ENCODE results near the gene ANO4.
A peak's percentile ranks its signal among the peaks of the same experiment; 100 is the strongest.
"Not testable (repeated sequence)": the region's sequence is repeated elsewhere in the genome, so short reads cannot be mapped to it uniquely, and the experiment has no call there.

The ANO4 gene

GRCh38 chr12:100953677-100954076 is 159.1 kb downstream of the ANO4 start:
- no peak for DNase-seq (ENCODE audit: low read depth)

- DNase-seq (ENCODE audit: low read depth): no peak
These were observed 159.5 kb downstream of the ANO4 start for GRCh38 chr12:100954118-100954517.

- DNase-seq (ENCODE audit: low read depth): no peak
These were observed 160.6 kb downstream of the ANO4 start for GRCh38 chr12:100955139-100955538.

GRCh38 chr12:100956311-100956852 is 161.8 kb downstream of the ANO4 start:
- DNase-seq (ENCODE audit: low read depth): no peak

- peak; percentile 20 for DNase-seq (ENCODE audit: low read depth)
These were observed 164.9 kb downstream of the ANO4 start for GRCh38 chr12:100959481-100959880.

GRCh38 chr12:100962086-100962712 is 167.6 kb downstream of the ANO4 start:
- DNase-seq (ENCODE audit: low read depth): no peak

GRCh38 chr12:100963381-100963780 is 168.8 kb downstream of the ANO4 start:
- DNase-seq (ENCODE audit: low read depth): peak; percentile 22

GRCh38 chr12:100964028-100964427 is 169.5 kb downstream of the ANO4 start:
- no peak for DNase-seq (ENCODE audit: low read depth)

- no peak for DNase-seq (ENCODE audit: low read depth)
These were observed 172.6 kb downstream of the ANO4 start for GRCh38 chr12:100967189-100967588.

GRCh38 chr12:100970894-100971293 is 176.3 kb downstream of the ANO4 start:
- no peak for DNase-seq (ENCODE audit: low read depth)

GRCh38 chr12:100972121-100972520 is 177.5 kb downstream of the ANO4 start:
- DNase-seq (ENCODE audit: low read depth): no peak

- no peak for DNase-seq (ENCODE audit: low read depth)
These were observed 179.8 kb downstream of the ANO4 start for GRCh38 chr12:100974341-100974740.

- no peak for DNase-seq (ENCODE audit: low read depth)
These were observed 180.2 kb downstream of the ANO4 start for GRCh38 chr12:100974747-100975146.

GRCh38 chr12:100976735-100977134 is 182.2 kb downstream of the ANO4 start:
- DNase-seq (ENCODE audit: low read depth): no peak

GRCh38 chr12:100980856-100981255 is 186.3 kb downstream of the ANO4 start:
- no peak for DNase-seq (ENCODE audit: low read depth)

GRCh38 chr12:100982511-100983183 is 188.1 kb downstream of the ANO4 start:
- no peak for DNase-seq (ENCODE audit: low read depth)

- no peak for DNase-seq (ENCODE audit: low read depth)
These were observed 190.2 kb downstream of the ANO4 start for GRCh38 chr12:100984796-100985195.

- DNase-seq (ENCODE audit: low read depth): peak; percentile 54
These were observed 192.3 kb downstream of the ANO4 start for GRCh38 chr12:100986595-100987547.

GRCh38 chr12:100987552-100988521 is 193.3 kb downstream of the ANO4 start:
- DNase-seq (ENCODE audit: low read depth): peak; percentile 38

- not testable (repeated sequence) for DNase-seq (ENCODE audit: low read depth)
These were observed 194.9 kb downstream of the ANO4 start for GRCh38 chr12:100989509-100989908.

- DNase-seq (ENCODE audit: low read depth): no peak
These were observed 196.5 kb downstream of the ANO4 start for GRCh38 chr12:100991102-100991501.
